ENCODE data around the gene KRTCAP2. TPM values are rescaled to one million over a fixed set of nuclear protein-coding genes. Genes with fewer than 3 reads are reported as not detected.

The KRTCAP2 gene
- total RNA-seq, 1 donor from 2014 or later: 146 TPM

DNA sequence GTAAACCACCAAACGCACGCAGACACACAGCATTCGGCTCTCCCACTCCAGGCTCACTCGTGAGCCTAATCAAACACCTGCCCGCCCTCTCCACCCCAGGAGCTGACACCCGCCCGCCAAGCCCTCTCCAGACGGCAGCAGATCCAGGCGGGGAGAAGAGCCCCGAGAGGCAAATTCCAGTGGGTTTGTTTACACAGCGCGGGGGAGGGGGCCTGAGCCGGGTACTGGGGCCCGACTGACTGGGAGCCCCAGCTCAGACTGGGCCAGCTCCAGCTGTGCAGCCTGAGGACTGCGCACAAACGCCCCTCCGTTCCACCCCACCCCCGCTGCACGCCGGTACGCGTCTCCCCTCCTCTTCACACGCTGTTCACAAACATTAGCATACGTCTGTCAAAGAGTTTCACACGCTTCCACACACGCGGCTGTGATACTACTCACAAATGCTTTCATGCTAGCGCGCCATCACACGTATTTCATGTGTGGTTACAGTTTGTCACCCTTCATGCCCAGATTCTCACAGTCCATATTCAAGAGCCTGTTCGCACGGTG lies 46.5 kb downstream of the KRTCAP2 start:
- Histone ChIP-seq H3K4me1 (peaks cover 20 to 30% of the 10 kb centered on the region in 2 donors), H3K4me3 (peak overlapping the region; percentile 63 to 70), H3K36me3 (peaks cover 0 to 2% of the 10 kb centered on the region in 2 donors), H3K9me3 (no peaks in the 10 kb centered on the region), H3K27ac (peak overlapping the region in 1 of 2 donors; percentile 25), H3K27me3 (peaks cover 9% of the 10 kb centered on the region)
- no peak for DNase-seq (ENCODE audit: low spot score in 2 of 2)
- no peak for TF ChIP-seq CTCF (IDR thresholded peaks at IDR 0.05)
- intact Hi-C loops (cut with DNase I): loop anchor here (1.0 to 5.0 kb wide), 3 partner anchors 9 to 46 kb away; partner anchors contain the start of genes KRTCAP2, SLC50A1 and TRIM46

GRCh38 chr1:155125946-155126555 lies 47.1 kb downstream of the KRTCAP2 start:
- Histone ChIP-seq H3K36me3 (no peaks in the 10 kb centered on the region), H3K27me3 (peaks cover 9% of the 10 kb centered on the region), H3K4me3 (peak overlapping the region; percentile 63 to 70), H3K4me1 (peaks cover 20 to 30% of the 10 kb centered on the region in 2 donors), H3K9me3 (no peaks in the 10 kb centered on the region), H3K27ac (peak overlapping the region in 1 of 2 donors; percentile 25)
- no peak for DNase-seq (ENCODE audit: low spot score in 2 of 2)
- intact Hi-C loops (cut with DNase I): loop anchor here (2.0 to 5.0 kb wide), 2 partner anchors 35 to 46 kb away; partner anchors contain the start of genes KRTCAP2 and TRIM46
- TF ChIP-seq CTCF (IDR thresholded peaks at IDR 0.05): no peak

DNA sequence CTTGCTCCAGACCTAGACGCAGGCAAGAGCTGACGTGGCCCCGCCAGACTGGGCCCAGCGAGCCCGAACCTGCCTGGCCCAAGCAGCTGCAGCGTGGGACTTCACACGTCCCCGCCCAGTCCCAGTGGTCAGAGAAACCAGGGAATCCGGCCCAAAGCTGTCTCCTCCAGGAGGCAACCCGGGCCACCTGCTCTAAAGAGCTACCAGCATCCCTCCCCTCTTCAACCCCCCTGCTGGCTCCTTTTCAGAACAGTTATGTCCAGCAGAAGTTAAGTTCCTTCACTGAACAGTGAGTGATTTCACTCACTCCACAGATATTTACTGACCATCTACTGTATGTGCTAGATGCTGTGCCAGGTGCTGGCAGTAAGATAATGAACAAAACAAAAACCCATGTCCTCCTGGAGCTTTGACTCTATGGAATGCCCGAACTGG lies 47.6 kb downstream of the KRTCAP2 start:
- intact Hi-C loops (cut with DNase I): loop anchor here (5.0 kb wide), 1 partner anchor 47 kb away; the partner anchor contains the start of genes KRTCAP2 and TRIM46
- Histone ChIP-seq H3K27me3 (peaks cover 9% of the 10 kb centered on the region), H3K9me3 (no peaks in the 10 kb centered on the region), H3K4me3 (no peak overlapping the region), H3K27ac (peak overlapping the region in 1 of 2 donors; percentile 25), H3K36me3 (no peaks in the 10 kb centered on the region), H3K4me1 (peaks cover 20 to 30% of the 10 kb centered on the region in 2 donors)
- no peak for DNase-seq (ENCODE audit: low spot score in 2 of 2)
- no peak for TF ChIP-seq CTCF (IDR thresholded peaks at IDR 0.05)

DNA sequence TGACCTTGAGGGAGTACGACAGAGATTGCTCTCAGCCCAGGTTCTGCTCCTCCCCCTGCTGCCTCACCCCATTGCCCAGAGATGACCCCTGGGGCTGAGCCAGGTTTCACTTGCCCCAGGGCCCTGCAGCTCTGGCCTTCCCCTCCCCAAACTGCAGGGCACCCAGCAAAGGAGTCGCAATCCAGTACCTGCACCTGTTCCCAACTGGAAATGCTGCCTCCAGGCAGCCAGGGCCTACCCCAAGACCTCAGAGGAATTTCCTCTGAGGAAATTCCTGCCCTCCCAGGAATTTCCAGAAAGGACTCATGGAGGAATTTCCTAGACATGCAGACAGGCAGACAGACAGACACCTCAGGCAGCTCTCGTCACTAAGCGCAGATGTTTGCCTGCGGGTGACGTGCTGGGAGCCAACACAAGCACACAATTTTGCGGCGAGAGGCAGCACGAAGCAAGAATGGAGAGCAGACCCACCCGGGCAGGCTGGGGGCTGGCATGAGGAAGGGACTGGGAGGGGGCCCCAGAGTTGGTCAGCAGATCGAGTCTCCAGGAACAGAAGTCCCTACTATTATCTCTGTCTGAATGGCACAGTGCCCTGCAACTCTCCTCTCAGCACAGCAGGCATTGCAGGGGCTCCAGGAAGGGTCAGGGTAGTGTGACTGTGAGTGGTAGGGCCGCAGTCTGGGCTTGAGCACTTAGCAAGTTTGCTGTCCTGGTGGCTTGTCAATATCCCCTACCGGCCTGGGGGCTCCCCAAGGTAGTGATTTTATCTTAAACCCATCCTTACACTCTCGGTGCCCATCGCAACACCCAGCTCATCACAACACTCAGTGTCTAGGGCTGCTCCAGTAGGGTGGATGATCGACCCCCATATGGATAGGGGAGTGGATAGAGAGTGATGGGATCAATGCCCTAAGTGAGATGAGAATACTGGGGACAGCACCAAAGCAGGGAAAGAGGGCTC lies 48.3 kb downstream of the KRTCAP2 start:
- no peak overlapping the region for H3K27ac ChIP-seq
- peaks cover 20 to 27% of the 10 kb centered on the region in 2 donors for H3K4me1 ChIP-seq
- no peaks in the 10 kb centered on the region for H3K9me3 ChIP-seq
- intact Hi-C loops (cut with DNase I): loop anchor here (5.0 kb wide), 1 partner anchor 48 kb away; the partner anchor contains the start of genes KRTCAP2 and TRIM46
- no peak for TF ChIP-seq CTCF (IDR thresholded peaks at IDR 0.05)
- H3K4me3 ChIP-seq: no peak overlapping the region
- peaks cover 8% of the 10 kb centered on the region for H3K27me3 ChIP-seq
- no peaks in the 10 kb centered on the region for H3K36me3 ChIP-seq
- DNase-seq (ENCODE audit: low spot score in 2 of 2): no peak

DNA sequence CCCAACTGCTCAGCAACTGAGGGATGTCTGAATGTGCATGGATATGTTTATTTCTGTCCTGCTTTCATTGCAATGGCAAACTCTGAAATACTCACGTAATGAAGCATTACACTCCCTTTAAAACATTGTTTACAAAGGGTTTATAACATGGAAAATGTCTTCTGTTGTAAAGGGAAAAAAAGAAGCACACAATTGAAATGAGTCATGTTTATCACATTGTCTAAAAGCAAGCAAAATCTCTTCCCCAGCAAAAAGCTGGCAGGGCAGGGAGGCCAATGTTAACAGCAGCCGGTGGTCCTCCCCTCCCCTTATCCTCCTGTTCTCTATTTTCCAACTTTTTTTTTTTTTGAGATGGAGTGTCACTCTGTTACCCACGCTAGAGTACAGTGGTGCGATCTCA lies 49.3 kb downstream of the KRTCAP2 start:
- no peak for TF ChIP-seq CTCF (IDR thresholded peaks at IDR 0.05)
- Histone ChIP-seq H3K27ac (no peak overlapping the region), H3K36me3 (no peaks in the 10 kb centered on the region), H3K9me3 (no peaks in the 10 kb centered on the region), H3K4me3 (no peak overlapping the region), H3K27me3 (peaks cover 4% of the 10 kb centered on the region), H3K4me1 (peaks cover 15 to 19% of the 10 kb centered on the region in 2 donors)
- no peak for DNase-seq (ENCODE audit: low spot score in 2 of 2)
- intact Hi-C loops (cut with DNase I): no loop called here
